Skin epidermis (tissue), 12 donors: ENCODE data around the gene IGF2.
A peak's percentile ranks its signal among the peaks of the same experiment; 100 is the strongest.

Experiments
- H3K27ac ChIP-seq, 21 experiments: fragments of 200-600 bp; sonication (generic) in 11 of 21; one replicate each; pipeline ENCODE4 v1.5.0; 2020; ENCODE audit warnings: mild to moderate bottlenecking in 3 of 21, inconsistent platforms in 2 of 21, moderate library complexity in 2 of 21
- H3K4me3 ChIP-seq, 7 experiments: fragments of 200-600 bp; sonication (generic) in 2 of 7; one replicate each; pipeline ENCODE4 v1.5.0; 2020; ENCODE audit warnings: inconsistent platforms in 2 of 7, mild to moderate bottlenecking in 2 of 7, moderate library complexity in 1 of 7

Gene IGF2

GRCh38 chr11:2108675-2109491 is 30.3 kb downstream of the IGF2 start:
- Histone ChIP-seq H3K4me3 (no peak overlapping the region), H3K27ac (peak overlapping the region in 3 of 21 experiments; percentile 4 to 81 (median 21))

GRCh38 chr11:2107941-2108630 is 31.1 kb downstream of the IGF2 start:
- Histone ChIP-seq H3K27ac (no peak overlapping the region), H3K4me3 (no peak overlapping the region)

GRCh38 chr11:2107521-2107920 is 31.7 kb downstream of the IGF2 start:
- no peak overlapping the region for H3K4me3 ChIP-seq
- no peak overlapping the region for H3K27ac ChIP-seq

GRCh38 chr11:2106583-2107209 is 32.5 kb downstream of the IGF2 start:
- no peak overlapping the region for H3K27ac ChIP-seq
- no peak overlapping the region for H3K4me3 ChIP-seq

GRCh38 chr11:2105511-2105910 is 33.7 kb downstream of the IGF2 start:
- H3K27ac ChIP-seq, result no peak overlapping the region
- no peak overlapping the region for H3K4me3 ChIP-seq

- H3K4me3 ChIP-seq, result no peak overlapping the region
- no peak overlapping the region for H3K27ac ChIP-seq
These were observed 34.4 kb downstream of the IGF2 start for GRCh38 chr11:2104524-2105440.

GRCh38 chr11:2103668-2104523 is 35.3 kb downstream of the IGF2 start:
- Histone ChIP-seq H3K27ac (no peak overlapping the region), H3K4me3 (no peak overlapping the region)

GRCh38 chr11:2102883-2103213 is 36.3 kb downstream of the IGF2 start:
- no peak overlapping the region for H3K4me3 ChIP-seq
- peak overlapping the region in 2 of 21 experiments; percentile 26 to 43 for H3K27ac ChIP-seq

GRCh38 chr11:2102132-2102882 is 36.9 kb downstream of the IGF2 start:
- Histone ChIP-seq H3K27ac (peak overlapping the region in 2 of 21 experiments; percentile 26 to 43), H3K4me3 (no peak overlapping the region)

GRCh38 chr11:2101171-2101675 is 38.0 kb downstream of the IGF2 start:
- H3K4me3 ChIP-seq, result no peak overlapping the region
- peak overlapping the region in 1 of 21 experiments; percentile 75 for H3K27ac ChIP-seq

GRCh38 chr11:2100361-2101170 is 38.6 kb downstream of the IGF2 start:
- Histone ChIP-seq H3K27ac (peak overlapping the region in 3 of 21 experiments; percentile 16 to 75 (median 37)), H3K4me3 (no peak overlapping the region)

- peak overlapping the region in 3 of 21 experiments; percentile 16 to 75 (median 37) for H3K27ac ChIP-seq
- H3K4me3 ChIP-seq, result no peak overlapping the region
These were observed 39.5 kb downstream of the IGF2 start for GRCh38 chr11:2099516-2100349.

GRCh38 chr11:2098691-2099515 is 40.3 kb downstream of the IGF2 start:
- Histone ChIP-seq H3K4me3 (no peak overlapping the region), H3K27ac (no peak overlapping the region)

GRCh38 chr11:2097998-2098690 is 41.0 kb downstream of the IGF2 start:
- Histone ChIP-seq H3K4me3 (no peak overlapping the region), H3K27ac (peak overlapping the region in 3 of 21 experiments; percentile 54 to 81 (median 65))
